C4-2B (cell line): ENCODE results near the gene EPHB3.

Source experiments
- ZFX ChIP-seq: fragments of 450-650 bp; IDR thresholded peaks from 2 replicates; pipeline ENCODE4 v1.6.1; 2017
- TF ChIP-seq, protein P1 (sequence below): fragments of 450-650 bp; conservative IDR thresholded peaks from 2 replicates; pipeline ENCODE4 v1.5.1; 2017; ENCODE audit warnings: mild to moderate bottlenecking

DNA sequence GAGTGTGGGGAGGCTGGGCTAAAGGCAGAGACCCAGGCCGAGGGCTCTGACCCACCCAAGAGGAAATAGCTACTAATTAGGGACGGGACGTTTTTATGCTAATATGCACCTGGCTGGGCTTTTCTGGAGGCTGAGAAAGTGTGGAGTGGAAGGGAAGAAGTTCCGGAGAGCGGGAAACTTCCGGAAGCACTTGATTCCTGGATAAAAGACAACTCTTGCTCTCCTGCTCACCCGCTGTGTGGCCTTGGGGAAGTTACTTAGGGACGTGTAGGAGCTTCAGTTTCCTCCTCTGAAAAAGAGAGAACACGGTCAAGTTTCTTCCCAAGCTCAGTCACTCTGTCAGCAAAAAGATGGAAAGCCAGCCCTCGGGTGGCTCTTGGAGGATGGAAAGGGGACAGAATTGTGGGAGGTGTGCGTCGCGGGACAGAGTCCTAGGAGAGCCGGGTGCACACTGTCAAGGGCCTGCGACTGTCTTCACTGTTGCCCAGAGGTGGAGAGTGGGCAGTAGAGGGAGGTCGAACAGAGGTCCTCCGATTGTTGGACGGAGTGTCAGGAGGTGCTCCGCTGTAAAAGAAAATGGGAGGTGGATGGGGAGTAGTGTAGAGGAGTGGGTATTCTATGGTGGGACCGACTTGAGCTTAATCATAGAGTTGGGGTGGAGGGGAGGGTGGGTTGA is 43.2 kb downstream of the EPHB3 start:
- TF ChIP-seq, protein P1, sequence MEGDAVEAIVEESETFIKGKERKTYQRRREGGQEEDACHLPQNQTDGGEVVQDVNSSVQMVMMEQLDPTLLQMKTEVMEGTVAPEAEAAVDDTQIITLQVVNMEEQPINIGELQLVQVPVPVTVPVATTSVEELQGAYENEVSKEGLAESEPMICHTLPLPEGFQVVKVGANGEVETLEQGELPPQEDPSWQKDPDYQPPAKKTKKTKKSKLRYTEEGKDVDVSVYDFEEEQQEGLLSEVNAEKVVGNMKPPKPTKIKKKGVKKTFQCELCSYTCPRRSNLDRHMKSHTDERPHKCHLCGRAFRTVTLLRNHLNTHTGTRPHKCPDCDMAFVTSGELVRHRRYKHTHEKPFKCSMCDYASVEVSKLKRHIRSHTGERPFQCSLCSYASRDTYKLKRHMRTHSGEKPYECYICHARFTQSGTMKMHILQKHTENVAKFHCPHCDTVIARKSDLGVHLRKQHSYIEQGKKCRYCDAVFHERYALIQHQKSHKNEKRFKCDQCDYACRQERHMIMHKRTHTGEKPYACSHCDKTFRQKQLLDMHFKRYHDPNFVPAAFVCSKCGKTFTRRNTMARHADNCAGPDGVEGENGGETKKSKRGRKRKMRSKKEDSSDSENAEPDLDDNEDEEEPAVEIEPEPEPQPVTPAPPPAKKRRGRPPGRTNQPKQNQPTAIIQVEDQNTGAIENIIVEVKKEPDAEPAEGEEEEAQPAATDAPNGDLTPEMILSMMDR: no peak
- TF ChIP-seq ZFX: no peak
